HG03103 (cell line): ENCODE data around the gene UBALD2.
"Not testable (repeated sequence)": the region's sequence is repeated elsewhere in the genome, so short reads cannot be mapped to it uniquely, and the experiment has no call there.

Experiments
- ATAC-seq: cut with Tn5 transposase; IDR thresholded peaks from one replicate; pipeline ENCODE4 v1.9.1; 2021; ENCODE audit warnings: low read depth; ENCODE audit not compliant: unreplicated experiment

The UBALD2 gene

DNA sequence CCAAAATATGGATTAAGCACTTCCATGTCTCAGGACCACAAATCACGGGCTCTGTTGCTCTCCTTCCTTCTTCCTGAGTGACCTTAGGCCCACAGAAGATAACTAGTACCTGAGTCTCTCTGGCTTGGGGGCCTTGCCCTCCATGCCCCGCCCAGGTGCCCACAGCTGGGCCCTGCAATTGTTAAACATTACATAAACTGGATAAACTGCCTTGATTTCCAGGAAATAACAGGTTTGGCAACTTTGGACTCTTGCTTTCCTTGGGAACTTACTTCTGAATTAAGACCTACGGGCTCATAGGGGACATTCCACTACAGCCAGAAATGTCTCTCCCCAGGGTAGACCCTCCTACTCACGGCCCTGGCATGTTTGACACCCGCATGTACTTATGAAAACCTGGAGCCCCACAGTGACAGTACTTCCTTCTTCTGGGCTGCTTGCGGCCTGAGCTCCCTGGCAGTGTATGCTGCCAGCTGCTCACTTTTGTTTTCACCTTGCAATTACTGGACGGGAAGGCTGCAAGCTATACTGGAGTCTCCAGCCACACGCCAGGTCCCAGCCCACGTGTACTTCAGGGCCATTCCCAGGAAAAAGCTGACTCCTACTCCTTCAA is 2.3 kb upstream of the UBALD2 start:
- no peak for ATAC-seq

DNA sequence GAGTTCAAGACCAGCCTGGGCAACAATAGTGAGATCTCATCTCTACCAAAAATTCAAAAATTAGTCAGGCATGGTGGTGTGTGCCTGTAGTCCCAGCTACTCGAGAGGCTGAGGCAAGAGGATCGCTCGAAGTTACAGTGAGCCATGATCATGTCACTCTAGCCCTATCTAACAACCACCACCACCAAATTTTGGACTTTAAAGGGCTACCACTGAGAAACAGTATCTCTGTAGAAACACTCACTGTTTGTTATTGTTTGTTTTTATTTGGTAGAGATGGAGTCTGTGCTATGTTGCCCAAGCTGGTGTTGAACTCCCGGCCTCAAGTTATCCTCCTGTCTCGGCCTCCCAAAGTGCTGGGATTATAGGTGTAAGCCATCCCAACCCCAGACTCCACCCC is 1.3 kb upstream of the UBALD2 start:
- no peak for ATAC-seq

DNA sequence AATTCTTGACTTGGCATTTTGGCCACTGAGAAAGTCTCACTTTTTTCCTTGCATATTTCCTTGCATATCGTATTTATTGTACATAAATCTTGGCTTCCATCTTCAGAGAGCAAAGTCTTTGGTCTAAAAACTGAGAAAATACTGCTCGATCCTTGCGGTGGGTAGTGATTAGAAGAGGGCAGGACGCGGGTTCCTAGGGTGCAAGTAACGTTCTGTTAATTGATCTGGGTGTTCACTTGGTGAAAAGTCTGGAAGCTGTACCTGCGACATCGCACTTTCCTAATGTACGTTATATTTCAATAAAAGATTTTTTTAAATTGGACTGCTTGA is 758 bp upstream of the UBALD2 start:
- no peak for ATAC-seq

DNA sequence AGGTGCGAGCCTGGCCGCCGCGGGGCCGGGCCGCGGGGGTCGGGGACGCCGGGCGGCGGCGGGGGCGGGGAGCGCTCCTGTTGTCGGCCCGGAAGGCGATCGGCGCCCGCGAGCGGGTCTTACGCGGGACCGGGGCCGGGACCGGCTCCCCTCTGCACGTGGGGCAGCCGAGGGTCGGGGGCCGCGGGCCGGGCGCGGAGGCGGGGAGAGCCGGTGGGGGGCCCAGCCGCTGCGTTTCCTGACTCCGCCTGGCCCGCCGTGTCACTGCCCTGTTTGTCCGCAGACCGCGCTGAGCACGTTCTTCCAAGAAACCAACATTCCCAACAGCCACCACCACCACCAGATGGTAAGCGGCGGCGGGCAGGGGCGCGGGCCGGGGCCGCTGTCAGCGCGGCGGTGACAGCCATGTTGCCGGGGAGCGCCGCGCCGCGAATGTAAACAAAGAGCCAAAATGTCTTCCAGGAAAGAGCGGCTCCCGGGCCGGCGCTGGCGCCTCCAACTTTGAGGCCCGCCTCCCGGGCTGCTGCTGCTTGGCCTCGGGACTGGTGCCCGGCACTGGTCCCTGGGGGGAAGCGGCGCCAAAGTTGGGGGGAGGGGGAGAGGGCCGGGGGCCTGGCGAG is 586 bp downstream of the UBALD2 start:
- no peak for ATAC-seq

DNA sequence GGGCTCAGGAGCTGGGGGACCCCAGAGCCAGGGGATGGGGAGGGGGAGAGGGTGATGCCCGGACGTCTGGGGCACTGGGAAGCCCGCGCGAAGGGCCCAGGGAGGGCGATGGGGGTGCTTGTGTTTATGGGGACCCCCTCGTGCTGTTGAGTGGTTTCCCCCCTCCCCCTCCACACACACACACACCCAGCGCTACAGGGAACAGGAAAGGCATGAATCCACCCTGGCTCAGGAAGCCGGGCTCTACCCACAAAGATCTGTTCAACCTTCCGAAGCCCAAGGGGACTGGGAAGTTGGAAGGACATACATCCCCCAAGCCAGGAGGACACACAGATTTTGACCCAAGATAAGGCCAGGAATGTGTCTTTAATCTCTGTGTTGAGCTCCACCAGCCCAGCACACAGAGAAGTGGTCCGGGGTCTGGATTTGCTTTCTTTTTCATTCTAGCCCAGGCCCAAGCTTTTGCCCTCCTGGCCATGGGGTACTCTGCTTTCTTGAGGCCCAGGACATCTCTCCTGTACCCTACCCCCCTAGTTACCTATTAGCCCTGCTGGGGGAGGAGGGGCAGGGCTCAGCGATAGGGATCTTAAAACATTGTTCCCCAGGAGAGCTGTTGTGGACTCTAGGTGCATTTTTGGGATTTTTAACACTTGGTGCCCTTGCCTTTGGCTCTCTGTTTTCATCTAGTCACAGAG is 1.2 kb downstream of the UBALD2 start:
- ATAC-seq = no peak

DNA sequence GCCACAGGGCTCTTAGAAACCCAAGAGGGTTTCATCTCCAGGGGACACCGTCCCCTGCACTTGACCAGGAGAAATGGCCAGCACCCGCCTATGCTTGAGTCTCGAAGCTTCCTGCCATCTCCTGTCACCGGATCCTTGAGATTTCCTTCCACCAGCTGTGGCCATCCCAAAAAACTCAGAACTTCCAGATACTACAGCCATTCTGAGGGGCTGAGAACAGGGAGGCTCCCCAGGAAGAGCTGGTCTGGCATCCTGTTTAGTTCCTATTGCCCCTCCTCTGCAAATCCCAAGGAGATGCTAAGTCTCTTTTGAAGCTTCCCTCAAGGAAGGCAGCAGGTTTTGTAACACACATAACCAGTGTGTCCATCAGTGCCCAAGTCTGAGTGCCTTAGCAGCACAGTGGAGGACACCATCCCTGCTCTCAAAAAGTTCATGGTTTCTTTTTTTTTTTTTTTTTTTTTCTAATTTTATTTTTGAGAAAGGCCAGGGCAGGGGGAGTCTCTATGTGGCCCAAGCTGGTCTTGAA is 2.0 kb downstream of the UBALD2 start:
- ATAC-seq = no peak

DNA sequence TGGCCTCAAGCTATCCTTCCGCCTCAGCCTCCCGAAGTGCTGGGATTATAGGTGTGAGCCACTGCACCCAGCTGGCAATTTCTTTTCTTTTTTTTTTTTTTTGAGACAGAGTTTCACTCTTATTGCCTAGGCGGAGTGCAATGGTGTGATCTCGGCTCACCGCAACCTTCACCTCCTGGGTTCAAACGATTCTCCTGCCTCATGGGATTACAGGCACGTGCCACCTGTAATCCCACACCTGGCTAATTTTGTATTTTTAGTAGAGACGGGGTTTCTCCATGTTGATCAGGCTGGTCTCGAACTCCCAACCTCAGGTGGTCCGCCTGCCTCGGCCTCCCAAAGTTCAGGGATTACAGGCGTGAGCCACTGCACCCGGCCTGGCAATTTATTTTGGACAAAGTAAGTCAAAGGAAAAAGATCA is 2.4 kb downstream of the UBALD2 start:
- ATAC-seq = not testable (repeated sequence)

DNA sequence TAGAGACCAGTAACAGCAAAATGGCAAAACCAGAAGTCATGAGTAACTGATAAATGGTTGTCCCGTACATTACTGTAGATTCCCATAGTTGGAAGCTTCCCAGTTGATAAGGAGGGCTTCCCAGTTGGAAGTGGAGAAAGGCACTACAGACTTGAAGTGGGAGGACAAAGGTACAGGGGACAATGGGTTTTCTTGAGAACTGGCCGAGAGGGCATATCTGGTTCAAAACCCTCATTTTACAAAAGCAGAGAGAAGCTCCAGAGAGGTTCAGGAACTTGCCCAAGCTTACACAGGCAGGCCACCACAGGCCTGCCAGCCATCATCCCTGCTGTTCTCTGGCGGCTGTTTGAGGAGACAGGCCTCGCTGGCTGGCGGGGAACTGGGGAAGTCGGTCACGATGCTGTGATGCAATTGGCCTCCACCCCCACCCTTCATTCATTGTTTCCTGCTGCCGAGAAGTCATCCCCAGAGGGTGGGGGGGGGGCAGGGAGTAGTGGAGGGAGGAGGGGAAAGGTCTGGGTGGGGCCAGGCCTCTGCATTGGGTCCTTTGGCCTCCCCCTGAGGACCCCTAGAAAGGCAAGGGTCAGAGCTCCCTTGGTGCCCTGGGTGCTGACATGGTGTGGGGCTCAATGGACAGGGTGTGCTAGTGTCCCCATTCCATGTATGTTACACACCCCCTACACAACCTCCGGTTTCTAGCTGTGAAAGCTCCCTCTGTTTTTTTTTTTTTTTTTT is 3.0 kb downstream of the UBALD2 start:
- no peak for ATAC-seq

DNA sequence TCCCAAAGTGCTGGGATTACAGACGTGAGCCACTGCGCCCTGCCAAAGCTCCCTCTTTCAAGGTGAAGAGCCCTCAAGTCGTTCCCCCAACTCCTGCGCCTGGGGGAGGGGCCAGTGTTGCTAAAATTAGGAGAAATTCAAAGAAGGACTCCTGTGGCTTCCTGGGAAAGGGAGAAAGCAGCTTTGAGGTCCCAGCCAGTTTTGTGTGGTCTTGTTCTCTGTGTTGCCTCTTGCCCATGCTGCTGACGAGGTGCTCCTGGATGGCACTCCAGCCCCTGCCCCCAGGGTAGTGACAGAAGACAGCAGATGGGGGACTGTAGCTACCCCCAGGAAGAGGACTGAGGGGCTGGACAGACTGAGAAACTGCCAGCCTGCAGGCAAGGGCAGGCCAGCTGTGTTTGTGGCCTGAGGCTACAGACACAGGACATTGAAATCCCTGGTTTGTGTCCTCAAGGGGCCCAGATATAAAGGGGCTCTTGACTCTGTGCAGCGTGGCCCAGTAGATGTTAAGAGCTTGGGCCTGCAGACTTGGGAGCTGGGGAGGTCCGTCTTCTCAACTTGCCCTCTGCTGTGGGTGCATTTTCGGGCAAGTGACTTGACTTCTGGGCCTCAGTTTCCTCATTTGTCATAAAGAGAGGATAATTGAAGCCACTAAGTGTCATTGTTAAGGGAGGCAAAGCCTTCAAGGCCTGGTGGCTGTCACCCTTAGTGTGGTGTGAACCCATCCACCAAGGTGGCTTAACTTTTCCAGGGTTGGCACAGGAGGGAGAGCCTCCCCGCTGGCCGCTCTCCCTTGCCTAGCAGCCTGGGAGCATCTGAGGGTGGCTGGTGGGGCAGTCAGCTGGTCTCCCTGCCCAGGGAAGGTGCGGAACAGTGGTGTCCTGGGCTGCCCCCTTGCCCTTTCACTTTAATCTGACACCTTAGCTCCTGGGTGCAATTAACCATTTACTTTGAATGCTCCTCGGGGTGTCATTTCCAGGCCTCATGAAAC is 4.1 kb downstream of the UBALD2 start:
- no peak for ATAC-seq

DNA sequence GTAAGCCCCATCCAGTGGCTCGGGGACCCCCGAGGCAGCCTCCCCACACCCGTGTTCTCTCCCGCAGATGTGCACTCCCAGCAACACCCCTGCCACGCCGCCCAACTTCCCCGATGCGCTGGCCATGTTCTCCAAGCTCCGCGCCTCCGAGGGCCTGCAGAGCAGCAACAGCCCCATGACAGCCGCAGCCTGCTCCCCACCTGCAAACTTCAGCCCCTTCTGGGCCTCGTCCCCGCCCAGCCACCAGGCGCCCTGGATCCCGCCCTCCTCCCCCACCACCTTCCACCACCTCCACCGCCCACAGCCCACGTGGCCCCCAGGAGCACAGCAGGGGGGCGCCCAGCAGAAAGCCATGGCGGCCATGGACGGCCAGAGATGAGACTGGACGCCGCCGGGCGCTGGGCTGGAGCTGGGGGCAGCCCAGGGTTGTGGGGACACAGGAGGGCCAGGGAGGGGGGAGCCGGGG is 5.0 kb downstream of the UBALD2 start:
- no peak for ATAC-seq

DNA sequence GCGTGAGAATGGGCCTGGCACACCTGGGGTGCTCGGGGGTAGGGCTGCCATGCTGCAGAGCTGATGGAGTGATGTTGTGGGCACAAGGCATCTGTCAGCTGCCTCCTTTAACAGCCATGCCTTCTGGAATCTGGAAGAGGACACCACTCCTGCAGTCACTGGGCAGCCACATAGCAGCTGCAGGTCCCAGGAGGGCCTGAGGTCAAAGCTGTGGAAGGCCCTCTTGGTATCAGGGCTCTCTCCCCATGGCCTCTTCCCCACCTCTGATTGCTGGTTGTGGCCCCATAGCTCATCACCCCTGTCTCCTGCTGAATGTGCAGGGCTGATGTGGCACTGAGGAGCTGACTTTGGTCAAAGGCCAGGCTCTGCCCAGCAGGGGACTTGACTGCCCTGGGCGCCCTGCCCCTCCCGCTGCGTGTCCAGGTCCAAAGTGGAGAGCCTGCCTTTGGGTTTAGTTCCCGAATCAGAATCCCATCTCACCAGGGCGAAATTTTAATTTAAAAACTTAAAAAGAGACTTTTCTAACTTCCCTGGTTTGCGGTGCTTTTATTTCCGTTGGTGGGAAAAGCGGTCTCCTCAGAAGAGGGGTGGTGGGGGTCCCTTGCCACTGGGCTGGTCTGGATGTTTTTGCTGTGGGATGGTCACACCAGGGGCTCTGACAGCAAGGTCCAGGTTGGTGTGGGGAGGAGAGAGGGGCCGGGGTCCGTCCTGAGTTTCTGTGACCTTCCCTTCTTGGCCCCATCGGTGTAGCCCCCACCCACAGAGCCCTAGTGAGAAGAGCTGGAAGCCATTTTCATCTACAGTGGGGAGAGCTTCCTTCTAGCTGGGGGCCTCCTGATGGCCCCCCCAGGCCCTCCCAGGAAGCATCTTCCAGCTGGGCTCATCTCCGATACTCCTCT is 5.9 kb downstream of the UBALD2 start:
- no peak for ATAC-seq

DNA sequence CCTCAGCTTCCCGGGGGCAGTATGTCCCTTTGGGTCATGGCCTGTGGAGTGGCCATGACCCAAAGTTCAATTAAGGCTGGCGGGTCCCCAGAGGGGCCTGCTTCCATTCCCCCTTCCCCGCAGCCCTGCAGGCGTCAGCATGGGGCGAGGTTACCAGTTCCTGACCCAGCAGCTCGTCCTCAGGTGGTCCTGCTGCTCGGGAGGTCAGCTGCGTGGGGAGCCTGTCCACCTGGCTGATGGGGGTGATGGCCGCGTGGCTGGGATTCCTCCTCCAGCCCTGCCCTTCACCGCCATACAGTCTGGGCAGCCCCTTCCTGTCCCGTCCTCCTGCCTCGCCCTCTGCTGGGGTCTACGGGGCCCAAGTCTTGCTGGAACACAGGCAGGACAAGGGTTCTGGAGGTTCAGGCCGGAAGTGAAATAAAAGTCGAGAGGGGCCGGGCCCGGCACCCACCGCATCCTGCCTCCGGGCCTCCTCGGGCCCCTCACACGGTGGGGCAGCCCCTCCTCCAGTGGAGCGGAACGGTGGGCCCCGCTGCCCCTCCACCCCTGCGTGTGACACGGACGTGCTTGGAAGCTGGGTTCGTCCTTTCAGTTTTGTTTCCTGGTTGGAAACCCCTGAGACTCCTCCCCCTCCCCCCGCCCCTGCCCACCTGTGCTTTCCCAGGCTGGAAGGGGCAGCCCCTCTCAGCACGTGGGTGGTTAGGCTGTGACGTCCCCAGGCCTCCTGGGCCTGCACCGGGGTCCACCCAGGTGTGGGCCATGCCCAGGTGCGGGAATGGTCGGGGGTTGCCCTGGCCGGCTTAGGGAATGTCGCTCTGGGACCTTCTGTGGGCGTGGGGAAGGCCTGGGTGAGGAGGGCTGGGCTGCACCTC is 6.8 kb downstream of the UBALD2 start:
- ATAC-seq = peak; percentile 41

DNA sequence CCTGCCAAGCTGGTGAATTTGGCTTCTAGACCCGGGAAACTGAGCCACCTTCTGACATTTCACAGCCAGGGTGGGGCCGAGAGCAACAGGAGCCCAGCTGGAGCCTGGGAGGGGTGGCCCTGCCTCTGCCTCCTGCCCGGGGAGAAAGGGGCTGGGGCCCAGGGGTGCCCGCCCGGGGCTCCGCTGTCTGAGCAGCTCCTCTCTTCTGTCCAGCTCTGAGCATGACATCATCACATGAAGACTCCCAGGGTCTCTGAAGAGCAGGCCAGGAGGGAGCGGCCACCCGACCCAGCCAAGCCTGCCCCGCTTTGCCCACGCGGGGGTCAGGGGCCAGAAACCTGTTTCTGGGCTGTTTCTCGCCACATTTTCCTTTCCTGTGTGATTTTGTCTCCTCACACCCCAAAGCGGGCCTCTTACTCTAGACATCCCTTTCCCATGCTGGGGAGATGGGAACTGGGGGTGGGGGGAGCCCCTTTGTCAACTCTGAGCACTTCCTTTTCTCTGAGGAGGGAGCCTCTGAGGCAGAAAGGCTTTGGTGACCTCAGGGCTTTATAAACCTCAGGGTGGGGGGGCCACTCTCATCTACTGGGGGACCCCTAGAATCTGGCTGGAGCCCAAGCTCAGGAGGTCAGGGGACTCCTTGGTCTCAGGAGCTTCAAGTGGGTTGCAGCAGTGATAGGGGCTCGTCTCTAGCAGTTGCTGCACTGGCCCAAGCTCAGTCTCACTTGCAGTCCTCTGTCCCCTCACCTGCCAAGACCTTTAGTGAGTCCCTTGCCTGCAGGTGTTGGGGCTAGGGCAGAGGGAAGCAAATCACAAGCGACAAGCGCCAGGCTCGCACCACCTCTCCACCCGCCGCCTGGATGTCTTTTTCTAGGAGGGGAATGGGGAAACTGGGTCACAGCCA is 7.6 kb downstream of the UBALD2 start:
- ATAC-seq = no peak

DNA sequence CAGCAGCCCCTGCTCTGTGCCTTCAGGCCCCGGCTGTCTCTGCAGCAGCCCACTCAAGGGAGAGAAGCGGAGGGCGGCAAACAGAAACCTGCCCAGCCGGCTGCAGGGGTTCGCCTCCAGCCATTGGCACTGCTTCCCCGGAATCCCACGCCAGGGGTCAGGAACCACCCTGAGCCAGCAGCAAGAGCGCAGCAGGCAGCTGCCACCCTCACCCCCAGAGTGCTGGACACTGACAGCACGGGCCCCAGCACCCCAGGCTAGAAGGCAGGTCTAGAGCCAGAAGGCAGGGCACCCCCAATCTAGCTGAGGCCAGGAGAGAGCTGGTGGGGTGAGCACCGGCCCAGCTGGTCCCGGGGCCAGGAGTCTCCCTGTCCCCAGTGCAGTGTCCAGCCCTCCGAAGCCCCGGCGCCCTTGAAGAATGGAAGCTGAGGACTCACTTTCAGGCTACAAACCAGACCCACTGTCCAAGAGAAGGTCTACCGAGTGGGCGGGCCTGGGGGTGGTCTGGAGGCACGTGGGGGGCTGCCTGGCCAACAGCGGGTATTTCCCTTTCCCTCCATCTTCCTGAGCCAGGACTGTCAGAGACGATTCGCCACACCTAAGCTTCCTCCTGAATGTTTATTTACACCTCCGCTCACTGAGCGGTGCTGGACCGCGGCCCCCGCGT is 8.4 kb downstream of the UBALD2 start:
- no peak for ATAC-seq

DNA sequence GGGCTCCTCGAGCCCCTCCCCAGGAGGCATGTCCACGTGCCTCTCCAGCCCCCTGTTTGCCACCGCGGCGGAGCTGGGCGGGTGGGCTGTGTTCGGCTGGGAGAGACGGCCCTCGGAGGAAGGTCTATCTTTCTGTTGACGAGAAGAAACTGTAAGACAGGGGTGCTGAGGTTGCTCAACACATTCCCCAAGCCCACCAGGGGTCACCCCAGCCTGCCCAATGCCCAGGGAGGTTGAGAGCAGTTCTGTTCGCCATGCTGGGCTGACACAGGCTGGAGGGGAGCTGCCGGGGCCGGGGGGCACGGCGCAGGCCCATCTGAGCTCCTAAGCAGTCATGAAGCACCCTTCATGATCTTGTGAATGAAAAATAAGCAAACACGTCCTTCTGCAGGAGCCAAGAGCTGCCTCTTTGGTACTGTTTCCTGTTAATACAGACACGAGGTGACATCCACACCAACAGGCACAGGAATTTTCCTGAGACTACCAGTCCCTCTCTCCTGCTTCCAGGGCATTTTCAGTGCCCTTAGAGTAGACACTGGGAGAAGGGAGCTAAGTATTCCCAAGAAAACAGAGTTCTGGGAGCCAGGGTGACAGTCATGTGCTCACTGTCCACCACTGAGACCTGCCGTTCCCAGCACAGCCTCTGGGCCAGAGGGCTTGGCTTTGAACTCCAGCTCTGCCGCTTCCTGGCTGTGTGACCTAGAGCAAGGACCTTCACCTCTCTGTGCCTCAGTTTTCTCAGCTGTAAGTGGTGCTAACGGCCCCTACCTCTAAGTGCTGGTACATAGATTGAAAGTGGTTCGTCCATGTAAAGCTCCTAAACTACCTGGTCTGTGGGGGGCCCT is 9.2 kb downstream of the UBALD2 start:
- ATAC-seq = no peak
